Activated CD4-positive, CD25-positive, alpha-beta regulatory T cell treated with anti-CD3 and anti-CD28 coated beads, Interleukin-2, amount 50 U/mL, for 16 hours (primary cell): ENCODE data around the gene FDX2.

ENCODE experiments used
- DNase-seq: peaks from one replicate; pipeline ENCODE4 v3.0.0-alpha.2; 2020; ENCODE audit warnings: low read depth, low spot score

Gene FDX2

GRCh38 chr19:10332965-10333757 is 17.3 kb upstream of the FDX2 start, which contains the start of gene RAVER1:
Gene RAVER1, minus strand, starts transcription at chr19:10333529. Its CDS starts 22 bp downstream, at chr19:10333507.
- peak; percentile 93 for DNase-seq

GRCh38 chr19:10332158-10332964 is 16.5 kb upstream of the FDX2 start:
- DNase-seq = no peak

GRCh38 chr19:10329555-10329954 is 13.7 kb upstream of the FDX2 start:
- no peak for DNase-seq

- DNase-seq = no peak
These were observed 13.0 kb upstream of the FDX2 start for GRCh38 chr19:10328558-10329429.

- DNase-seq = no peak
These were observed 12.0 kb upstream of the FDX2 start for GRCh38 chr19:10327793-10328192.

GRCh38 chr19:10325732-10326131 is 9.9 kb upstream of the FDX2 start:
- no peak for DNase-seq

GRCh38 chr19:10321874-10322835 is 6.3 kb upstream of the FDX2 start:
- DNase-seq = no peak

- DNase-seq = no peak
These were observed 5.6 kb upstream of the FDX2 start for GRCh38 chr19:10321417-10321797.

GRCh38 chr19:10320602-10321416 is 5.0 kb upstream of the FDX2 start:
- no peak for DNase-seq

GRCh38 chr19:10318807-10319682 is 3.2 kb upstream of the FDX2 start:
- DNase-seq = no peak

- no peak for DNase-seq
These were observed 2.1 kb upstream of the FDX2 start for GRCh38 chr19:10317857-10318462.

GRCh38 chr19:10317045-10317856 is 1.4 kb upstream of the FDX2 start:
- no peak for DNase-seq

GRCh38 chr19:10316229-10317044 is 622 bp upstream of the FDX2 start:
- no peak for DNase-seq

GRCh38 chr19:10309423-10309822 is 6.4 kb downstream of the FDX2 start, which contains the start of gene ZGLP1:
Gene ZGLP1, minus strand, starts transcription at chr19:10309815.
- DNase-seq = no peak

- DNase-seq = no peak
These were observed 9.5 kb downstream of the FDX2 start for GRCh38 chr19:10306327-10306726.

- no peak for DNase-seq
These were observed 10.5 kb downstream of the FDX2 start for GRCh38 chr19:10305139-10305806.
